ENCODE measurements around the gene CACNG7.

The CACNG7 gene

GRCh38 chr19:53878776-53879139 is 30.3 kb upstream of the CACNG7 start:
- DNase-seq (ENCODE audit: low spot score) = no peak

- DNase-seq (ENCODE audit: low spot score) = peak; percentile 98
These were observed 29.7 kb upstream of the CACNG7 start for GRCh38 chr19:53879140-53880081.

GRCh38 chr19:53880711-53881481 is 28.2 kb upstream of the CACNG7 start:
- no peak for DNase-seq (ENCODE audit: low spot score)

GRCh38 chr19:53881482-53882390 is 27.3 kb upstream of the CACNG7 start, which contains the start of gene PRKCG:
Gene PRKCG, plus strand, starts transcription at chr19:53882197. Its CDS starts 298 bp downstream, at chr19:53882495.
- peak; percentile 82 for DNase-seq (ENCODE audit: low spot score)

- no peak for DNase-seq (ENCODE audit: low spot score)
These were observed 26.6 kb upstream of the CACNG7 start for GRCh38 chr19:53882391-53883050.

- no peak for DNase-seq (ENCODE audit: low spot score)
These were observed 25.8 kb upstream of the CACNG7 start for GRCh38 chr19:53883231-53883661.

- no peak for DNase-seq (ENCODE audit: low spot score)
These were observed 25.3 kb upstream of the CACNG7 start for GRCh38 chr19:53883741-53884140.

- no peak for DNase-seq (ENCODE audit: low spot score)
These were observed 24.8 kb upstream of the CACNG7 start for GRCh38 chr19:53884256-53884655.

- no peak for DNase-seq (ENCODE audit: low spot score)
These were observed 24.0 kb upstream of the CACNG7 start for GRCh38 chr19:53885036-53885435.

- no peak for DNase-seq (ENCODE audit: low spot score)
These were observed 16.6 kb upstream of the CACNG7 start for GRCh38 chr19:53892301-53892980.

GRCh38 chr19:53892981-53893325 is 16.1 kb upstream of the CACNG7 start:
- DNase-seq (ENCODE audit: low spot score) = peak; percentile 67

GRCh38 chr19:53894707-53895106 is 14.4 kb upstream of the CACNG7 start:
- DNase-seq (ENCODE audit: low spot score) = no peak

GRCh38 chr19:53896682-53897081 is 12.4 kb upstream of the CACNG7 start:
- DNase-seq (ENCODE audit: low spot score) = no peak

- DNase-seq (ENCODE audit: low spot score) = no peak
These were observed 11.6 kb upstream of the CACNG7 start for GRCh38 chr19:53897459-53897858.

GRCh38 chr19:53898166-53898565 is 10.9 kb upstream of the CACNG7 start:
- DNase-seq (ENCODE audit: low spot score) = no peak

GRCh38 chr19:53898636-53899341 is 10.3 kb upstream of the CACNG7 start:
- DNase-seq (ENCODE audit: low spot score) = peak; percentile 69

GRCh38 chr19:53900191-53900860 is 8.8 kb upstream of the CACNG7 start:
- no peak for DNase-seq (ENCODE audit: low spot score)

GRCh38 chr19:53903055-53903680 is 5.9 kb upstream of the CACNG7 start:
- no peak for DNase-seq (ENCODE audit: low spot score)

GRCh38 chr19:53904909-53905308 is 4.2 kb upstream of the CACNG7 start:
- DNase-seq (ENCODE audit: low spot score) = no peak
